ENCODE measurements around the gene BSPRY. TPM values are rescaled to one million over a fixed set of nuclear protein-coding genes. Genes with fewer than 3 reads are reported as not detected.
A peak's percentile ranks its signal among the peaks of the same experiment; 100 is the strongest.
"Not testable (repeated sequence)": the region's sequence is repeated elsewhere in the genome, so short reads cannot be mapped to it uniquely, and the experiment has no call there.

BSPRY gene
- total RNA-seq, 1 donor from 2014 or later: not detected

GRCh38 chr9:113369855-113370140 is 20.5 kb downstream of the BSPRY start:
- no peak for DNase-seq (ENCODE audit: low read depth in 2 of 2)

- no peak for DNase-seq (ENCODE audit: low read depth in 2 of 2)
Measured at GRCh38 chr9:113370806-113371325, 21.5 kb downstream of the BSPRY start.

GRCh38 chr9:113372059-113372458 is 22.7 kb downstream of the BSPRY start:
- DNase-seq (ENCODE audit: low read depth in 2 of 2): no peak

- no peak for DNase-seq (ENCODE audit: low read depth in 2 of 2)
Measured at GRCh38 chr9:113373256-113373655, 23.9 kb downstream of the BSPRY start.

GRCh38 chr9:113373676-113374392 is 24.5 kb downstream of the BSPRY start:
- DNase-seq (ENCODE audit: low read depth in 2 of 2): no peak

GRCh38 chr9:113375057-113376023 is 26.0 kb downstream of the BSPRY start:
- no peak for DNase-seq (ENCODE audit: low read depth in 2 of 2)

- DNase-seq (ENCODE audit: low read depth in 2 of 2): peak; percentile 24 to 70
Measured at GRCh38 chr9:113376634-113377567, 27.6 kb downstream of the BSPRY start, which contains the start of gene HDHD3. Gene HDHD3, minus strand, starts transcription at chr9:113376986. Its CDS starts 2,632 bp downstream, at chr9:113374354.

GRCh38 chr9:113379094-113379828 is 29.9 kb downstream of the BSPRY start:
- DNase-seq (ENCODE audit: low read depth in 2 of 2): not testable (repeated sequence)

GRCh38 chr9:113379829-113380210 is 30.5 kb downstream of the BSPRY start:
- not testable (repeated sequence) for DNase-seq (ENCODE audit: low read depth in 2 of 2)

- DNase-seq (ENCODE audit: low read depth in 2 of 2): no peak
Measured at GRCh38 chr9:113380869-113381378, 31.6 kb downstream of the BSPRY start.

GRCh38 chr9:113381441-113381840 is 32.1 kb downstream of the BSPRY start:
- not testable (repeated sequence) for DNase-seq (ENCODE audit: low read depth in 2 of 2)

GRCh38 chr9:113381909-113382411 is 32.6 kb downstream of the BSPRY start:
- DNase-seq (ENCODE audit: low read depth in 2 of 2): no peak

GRCh38 chr9:113386571-113387393 is 37.4 kb downstream of the BSPRY start:
- no peak for DNase-seq (ENCODE audit: low read depth in 2 of 2)

GRCh38 chr9:113387560-113388230 is 38.4 kb downstream of the BSPRY start:
- no peak for DNase-seq (ENCODE audit: low read depth in 2 of 2)

- no peak for DNase-seq (ENCODE audit: low read depth in 2 of 2)
Measured at GRCh38 chr9:113388833-113389232, 39.5 kb downstream of the BSPRY start.

GRCh38 chr9:113389451-113389850 is 40.1 kb downstream of the BSPRY start:
- DNase-seq (ENCODE audit: low read depth in 2 of 2): no peak

GRCh38 chr9:113390192-113390960 is 41.0 kb downstream of the BSPRY start:
- DNase-seq (ENCODE audit: low read depth in 2 of 2): no peak

- DNase-seq (ENCODE audit: low read depth in 2 of 2): no peak
Measured at GRCh38 chr9:113391917-113392316, 42.6 kb downstream of the BSPRY start.

Data from dermis microvascular lymphatic vessel endothelial cell (primary cell).